GM18526 (cell line): Measurements from ENCODE around the gene PZP.

Experiments used
- POLR2A ChIP-seq: IDR thresholded peaks from 3 replicates; pipeline ENCODE4 v1.6.1; 2011; ENCODE audit not compliant: insufficient read length; ENCODE audit errors: extremely low read depth

PZP gene

GRCh38 chr12:9133216-9133916, 74.8 kb downstream of the PZP start:
- no peak for TF ChIP-seq POLR2A

- TF ChIP-seq POLR2A, result no peak
Observed at GRCh38 chr12:9132008-9132535, 76.1 kb downstream of the PZP start.

GRCh38 chr12:9130244-9130643, 78.0 kb downstream of the PZP start:
- TF ChIP-seq POLR2A, result no peak

- TF ChIP-seq POLR2A, result no peak
Observed at GRCh38 chr12:9127936-9128663, 80.1 kb downstream of the PZP start.

GRCh38 chr12:9127484-9127883, 80.7 kb downstream of the PZP start:
- no peak for TF ChIP-seq POLR2A

GRCh38 chr12:9124383-9125031, 83.7 kb downstream of the PZP start:
- no peak for TF ChIP-seq POLR2A

- TF ChIP-seq POLR2A, result no peak
Observed at GRCh38 chr12:9123781-9124382, 84.3 kb downstream of the PZP start.

- no peak for TF ChIP-seq POLR2A
Observed at GRCh38 chr12:9122091-9122609, 86.0 kb downstream of the PZP start.

- no peak for TF ChIP-seq POLR2A
Observed at GRCh38 chr12:9120487-9121184, 87.6 kb downstream of the PZP start.

GRCh38 chr12:9118158-9118557, 90.0 kb downstream of the PZP start:
- no peak for TF ChIP-seq POLR2A

GRCh38 chr12:9115731-9116559, 92.2 kb downstream of the PZP start, which contains the start of gene A2M:
A2M (minus strand) TSS chr12:9115919; CDS start chr12:9115849, 70 bp downstream.
- no peak for TF ChIP-seq POLR2A

GRCh38 chr12:9114946-9115345, 93.2 kb downstream of the PZP start:
- no peak for TF ChIP-seq POLR2A

GRCh38 chr12:9113987-9114309, 94.2 kb downstream of the PZP start:
- no peak for TF ChIP-seq POLR2A
